H1 (cell line): ENCODE data around the gene YPEL2. TPM values are rescaled to one million over a fixed set of nuclear protein-coding genes. Genes with fewer than 3 reads are reported as not detected.
"Not testable (repeated sequence)": the region's sequence is repeated elsewhere in the genome, so short reads cannot be mapped to it uniquely, and the experiment has no call there.

Source experiments
- CTCF ChIA-PET: fragments of 300-600 bp; sonication (Branson Sonifier 250); formaldehyde crosslinking; loops from one replicate; lab custom pipeline; 2021; ENCODE audit not compliant: partially characterized antibody; lab: Charles Lee
- POLR2A ChIA-PET: fragments of 300-600 bp; sonication (Branson Sonifier 250); formaldehyde crosslinking; loops from one replicate; lab custom pipeline; 2021; ENCODE audit warnings: inconsistent platforms; ENCODE audit not compliant: partially characterized antibody; lab: Charles Lee
- DNase-seq, 2 experiments: peaks; one replicate each; pipeline versions ENCODE4 v3.0.0 to v3.0.0-alpha.2; 2010 to 2022; ENCODE audit warnings: low spot score in 2 of 2, low read depth in 1 of 2, mixed read lengths in 1 of 2
- FAIRE-seq: peaks from 2 replicates; lab custom pipeline; 2011; peaks lifted over from hg19 to GRCh38; lab: Jason Lieb, UNC
- H2AFZ ChIP-seq: 2 replicates; pipeline ENCODE4 v1.8.1; 2012; ENCODE audit warnings: low read length, inconsistent platforms
- H2AK5ac ChIP-seq: 2 replicates; pipeline ENCODE4 v1.6.1; 2013; ENCODE audit warnings: low read depth, low read length
- H2BK120ac ChIP-seq: replicated peaks from 2 replicates; pipeline ENCODE3; 2013; ENCODE audit warnings: low read depth, low read length, inconsistent platforms
- H2BK12ac ChIP-seq: 2 replicates; pipeline ENCODE4 v1.6.1; 2013; ENCODE audit warnings: low read depth, low read length
- H2BK15ac ChIP-seq: 2 replicates; pipeline ENCODE4 v1.6.1; 2013; ENCODE audit warnings: low read length
- H2BK20ac ChIP-seq: 2 replicates; pipeline ENCODE4 v1.6.1; 2013; ENCODE audit warnings: low read length
- H2BK5ac ChIP-seq: 2 replicates; pipeline ENCODE4 v1.6.1; 2013; ENCODE audit warnings: low read depth, low read length
- H3K14ac ChIP-seq: 2 replicates; pipeline ENCODE4 v1.6.1; 2013; ENCODE audit warnings: inconsistent platforms; ENCODE audit not compliant: insufficient read length
- H3K18ac ChIP-seq: 2 replicates; pipeline ENCODE4 v1.6.1; 2013; ENCODE audit warnings: low read length; ENCODE audit errors: extremely low read depth
- H3K23ac ChIP-seq: 2 replicates; pipeline ENCODE4 v1.6.1; 2013; ENCODE audit warnings: inconsistent platforms; ENCODE audit not compliant: insufficient read length
- H3K23me2 ChIP-seq: 2 replicates; pipeline ENCODE4 v1.6.1; 2013; ENCODE audit warnings: low read depth, low read length
- H3K27ac ChIP-seq: 2 replicates; pipeline ENCODE4 v1.6.1; 2011; ENCODE audit warnings: low read depth, low read length, inconsistent platforms
- H3K27me3 ChIP-seq, 4 experiments: replicated peaks in 1 of 4; 1 replicate in 1 of 4; 2 replicates in 3 of 4; pipeline versions ENCODE4 v1.6.1 to v1.8.1; 2011 to 2013; ENCODE audit warnings: low read length in 3 of 4, mild to moderate bottlenecking in 3 of 4, inconsistent platforms in 2 of 4, mixed read lengths in 2 of 4, moderate library complexity in 1 of 4; ENCODE audit not compliant: control insufficient read depth in 3 of 4, insufficient read depth in 3 of 4; ENCODE audit errors: extremely low read depth in 1 of 4
- H3K36me3 ChIP-seq, 4 experiments: 2 replicates each; pipeline versions ENCODE4 v1.6.1 to v1.8.1; 2011 to 2013; ENCODE audit warnings: mild to moderate bottlenecking in 4 of 4, low read length in 3 of 4, moderate library complexity in 2 of 4, control low read depth in 1 of 4, inconsistent platforms in 1 of 4; ENCODE audit not compliant: insufficient read depth in 4 of 4, control insufficient read depth in 2 of 4
- H3K4ac ChIP-seq: replicated peaks from 2 replicates; pipeline ENCODE3; 2013; ENCODE audit warnings: low read length, low read depth, mixed read lengths, inconsistent platforms; ENCODE audit not compliant: insufficient read length
- H3K4me1 ChIP-seq, 4 experiments: replicated peaks in 1 of 4; 1 replicate in 1 of 4; 2 replicates in 3 of 4; pipeline versions ENCODE4 v1.6.1 to v1.8.1; 2011 to 2013; ENCODE audit warnings: low read length in 3 of 4, inconsistent platforms in 2 of 4, mixed read lengths in 1 of 4; ENCODE audit not compliant: insufficient read depth in 4 of 4, control insufficient read depth in 3 of 4
- H3K4me2 ChIP-seq, 2 experiments: 2 replicates each; pipeline versions ENCODE4 v1.6.1 to v1.8.1; 2011 to 2013; ENCODE audit warnings: low read depth in 2 of 2, low read length in 2 of 2, control low read depth in 1 of 2, inconsistent platforms in 1 of 2, mild to moderate bottlenecking in 1 of 2; ENCODE audit not compliant: insufficient read depth in 1 of 2
- H3K4me3 ChIP-seq, 4 experiments: fragments of 200-600, 300-600 bp in 1 of 4; sonication (generic), shearing (Covaris generic), sonication (Bioruptor Twin) in 1 of 4; 2 replicates each; pipeline versions ENCODE4 v1.5.1 to v1.8.1; 2011 to 2016; ENCODE audit warnings: low read length in 4 of 4, low read depth in 3 of 4, control low read depth in 2 of 4, inconsistent platforms in 2 of 4, mild to moderate bottlenecking in 2 of 4, mixed read lengths in 1 of 4, moderate library complexity in 1 of 4; ENCODE audit not compliant: insufficient read depth in 2 of 4; ENCODE audit errors: extremely low read depth in 1 of 4
- H3K56ac ChIP-seq: replicated peaks from 2 replicates; pipeline ENCODE3; 2013; ENCODE audit warnings: low read depth, mild to moderate bottlenecking, mixed read lengths, low read length, inconsistent platforms; ENCODE audit not compliant: insufficient read length
- H3K79me1 ChIP-seq: 2 replicates; pipeline ENCODE4 v1.6.1; 2013; ENCODE audit warnings: low read depth, low read length, control low read depth
- H3K79me2 ChIP-seq, 2 experiments: 2 replicates each; pipeline versions ENCODE4 v1.6.1 to v1.8.1; 2012 to 2013; ENCODE audit warnings: low read length in 2 of 2, mild to moderate bottlenecking in 2 of 2, inconsistent platforms in 1 of 2; ENCODE audit not compliant: insufficient read depth in 2 of 2, control insufficient read depth in 1 of 2
- H3K9ac ChIP-seq, 4 experiments: replicated peaks in 1 of 4; 1 replicate in 1 of 4; 2 replicates in 3 of 4; pipeline versions ENCODE4 v1.6.1 to v1.8.1; 2011 to 2013; ENCODE audit warnings: low read depth in 3 of 4, low read length in 3 of 4, control low read depth in 2 of 4, mild to moderate bottlenecking in 2 of 4, moderate library complexity in 2 of 4, inconsistent platforms in 1 of 4; ENCODE audit errors: extremely low read depth in 1 of 4
- H3K9me3 ChIP-seq, 2 experiments: 2 replicates each; pipeline versions ENCODE4 v1.6.1 to v1.8.1; 2012 to 2013; ENCODE audit warnings: mild to moderate bottlenecking in 2 of 2, moderate library complexity in 2 of 2, control low read depth in 1 of 2, inconsistent platforms in 1 of 2, low read depth in 1 of 2, low read length in 1 of 2, mixed read lengths in 1 of 2; ENCODE audit not compliant: insufficient read depth in 2 of 2
- H4K20me1 ChIP-seq, 2 experiments: replicated peaks in 1 of 2; 2 replicates each; pipeline versions ENCODE3 to v1.8.1; 2011 to 2013; ENCODE audit warnings: inconsistent platforms in 2 of 2, low read length in 2 of 2, mild to moderate bottlenecking in 1 of 2; ENCODE audit not compliant: insufficient read depth in 2 of 2, control insufficient read depth in 1 of 2
- H4K5ac ChIP-seq: 2 replicates; pipeline ENCODE4 v1.6.1; 2013; ENCODE audit warnings: low read length, low read depth, mixed read lengths, inconsistent platforms; ENCODE audit not compliant: insufficient read length
- H4K8ac ChIP-seq: 2 replicates; pipeline ENCODE4 v1.8.0; 2013; ENCODE audit warnings: mild to moderate bottlenecking, moderate library complexity, low read length, inconsistent platforms; ENCODE audit not compliant: insufficient read depth; ENCODE audit errors: extremely low read depth
- H4K91ac ChIP-seq: replicated peaks from 2 replicates; pipeline ENCODE3; 2013; ENCODE audit warnings: low read length, mixed read lengths, inconsistent platforms; ENCODE audit not compliant: insufficient read length
- E2F6 ChIP-seq: IDR thresholded peaks from 2 replicates; pipeline ENCODE4 v1.6.1; 2012; ENCODE audit warnings: inconsistent platforms
- MAX ChIP-seq: IDR thresholded peaks from 2 replicates; pipeline ENCODE4 v1.6.1; 2012; ENCODE audit warnings: inconsistent platforms
- NANOG ChIP-seq: IDR thresholded peaks from 2 replicates; pipeline ENCODE4 v1.6.1; 2011; ENCODE audit warnings: low read length, low read depth, mild to moderate bottlenecking, inconsistent platforms; ENCODE audit not compliant: insufficient read depth, poor library complexity, severe bottlenecking
- POLR2AphosphoS5 ChIP-seq: IDR thresholded peaks from 2 replicates; pipeline ENCODE4 v1.6.1; 2011; ENCODE audit warnings: low read depth, low read length
- TAF1 ChIP-seq: IDR thresholded peaks from 2 replicates; pipeline ENCODE4 v1.6.1; 2011; ENCODE audit warnings: mild to moderate bottlenecking, low read depth, low read length
- WGBS, 2 experiments: shearing (Covaris generic) in 1 of 2; methylation state at CpG; one replicate each; pipeline versions ENCODE4 v1.1.6 to v1.1.7; 2013 to 2015; ENCODE audit warnings: low lambda C conversion rate in 2 of 2, mixed read lengths in 2 of 2, inconsistent platforms in 1 of 2, low coverage in 1 of 2, missing lambda C conversion rate in 1 of 2; ENCODE audit not compliant: insufficient replicate concordance in 2 of 2, insufficient coverage in 1 of 2, insufficient read length in 1 of 2; ENCODE audit errors: extremely low coverage in 1 of 2, missing lambda C conversion rate in 1 of 2; 5-methylcytosine and 5-hydroxymethylcytosine counted together
- polyA plus RNA-seq, 7 experiments: library from polyadenylated mRNA; depleted of rRNA in 3 of 7; stranded (reverse) in 5 of 7; unstranded in 2 of 7; fragments of >200 nt in 5 of 7; fragments of 200-250 nt in 2 of 7; gene quantifications; 1 replicate in 5 of 7; 2 replicates in 1 of 7; 4 replicates in 1 of 7; pipeline versions ENCODE4 v1.2.1 to v1.2.3, GENCODE V29; 2011 to 2013; ENCODE audit warnings: missing spikeins in 2 of 7, mixed read lengths in 2 of 7
- total RNA-seq: library from RNA; stranded (reverse); fragmentation: NEBNext Ultra II Directional; extraction: Animal tissue kit (Norgen Biotek cat#: 25700); gene quantifications from 2 replicates; pipeline ENCODE4 v1.2.1, GENCODE V29; 2021

Gene YPEL2
- total and polyA plus RNA-seq, 2 of the 8 experiments (the other 6 are each of a cell fraction or from before 2014, with no cell fraction given) = 1.6 to 3.5 TPM

- H3K4me3 ChIP-seq, POLR2A ChIA-PET, H3K27me3 ChIP-seq, H3K9ac ChIP-seq, H2BK15ac ChIP-seq, H3K79me2 ChIP-seq, H2AFZ ChIP-seq, H3K23ac ChIP-seq, H4K8ac ChIP-seq, H2AK5ac ChIP-seq, H4K5ac ChIP-seq, H2BK12ac ChIP-seq, CTCF ChIA-PET, H3K4me1 ChIP-seq, H3K36me3 ChIP-seq, H3K4ac ChIP-seq, H2BK120ac ChIP-seq, H2BK20ac ChIP-seq, H3K56ac ChIP-seq, H3K18ac ChIP-seq, H2BK5ac ChIP-seq, H3K23me2 ChIP-seq, H3K79me1 ChIP-seq, H3K14ac ChIP-seq, H4K20me1 ChIP-seq, H4K91ac ChIP-seq, H3K27ac ChIP-seq, H3K9me3 ChIP-seq: not testable (repeated sequence)
- TF ChIP-seq E2F6 (peak; percentile 68; the same call in 1 of the 2 replicates), TAF1 (0 out of 2 replicates have a peak, but pooled peaks have one; percentile 22), NANOG (peak; percentile 78), MAX (peak; percentile 87), POLR2AphosphoS5 (peak; percentile 59; the same call in 1 of the 2 replicates)
- DNase-seq (peak; percentile 10 to 53), FAIRE-seq (peak; percentile 19)
- WGBS, 2 experiments = 45% methylated on average over 11 of the region's 12 CpGs; no CpG with 5 or more reads in 1 of the 2 experiments
- H3K4me2 ChIP-seq = peak overlapping the region; percentile 14 to 32; a peak in 1 of 4 replicates
Observed at GRCh38 chr17:59290302-59290998, 41.0 kb upstream of the YPEL2 start.
